Left ventricle myocardium inferior (tissue), 1 donor: ENCODE results near the gene RGS14. TPM values are rescaled to one million over a fixed set of nuclear protein-coding genes. Genes with fewer than 3 reads are reported as not detected.

ENCODE experiments used
- DNase-seq: peaks from one replicate; pipeline ENCODE4 v3.0.0-alpha.2; 2020
- H3K27ac ChIP-seq: fragments of 200-600 bp; replicated peaks from 2 replicates; pipeline ENCODE4 v1.8.0; 2021
- H3K27me3 ChIP-seq: fragments of 200-600 bp; 2 replicates; pipeline ENCODE4 v1.8.0; 2021; ENCODE audit warnings: low read depth
- H3K36me3 ChIP-seq: fragments of 200-600 bp; 2 replicates; pipeline ENCODE4 v1.8.0; 2021
- H3K4me1 ChIP-seq: fragments of 200-600 bp; 2 replicates; pipeline ENCODE4 v1.8.0; 2021
- H3K4me3 ChIP-seq: fragments of 200-600 bp; 2 replicates; pipeline ENCODE4 v1.8.0; 2021; ENCODE audit warnings: mild to moderate bottlenecking, moderate library complexity
- H3K9me3 ChIP-seq: fragments of 200-600 bp; replicated peaks from 2 replicates; pipeline ENCODE4 v1.8.0; 2021
- intact Hi-C: fragments of 100-400 bp; cut with micrococcal nuclease; formaldehyde crosslinking; loops from one replicate; pipeline ENCODE4 v1.11.0; 2022
- total RNA-seq: library from RNA; stranded (reverse); fragmentation: NEBNext Ultra II Directional; extraction: Animal tissue kit (Norgen Biotek cat#: 25700); gene quantifications from one replicate; pipeline ENCODE4 v1.2.1, GENCODE V29; 2021
- TF ChIP-seq, protein P1 (sequence below): fragments of 200-600 bp; IDR thresholded peaks from 2 replicates; pipeline ENCODE4 v1.8.0; 2021; ENCODE audit warnings: antibody characterized with exemption, mild to moderate bottlenecking, borderline replicate concordance
- donor health status: DM: no; HTN: yes; CAD: no; lungs with severe emphysema.

RGS14 gene
- total RNA-seq, 1 donor from 2014 or later: 4.6 TPM

- Histone ChIP-seq H3K27me3 (no peaks in the 10 kb centered on the region), H3K4me3 (peak overlapping the region; percentile 71)
- intact Hi-C loops: no loop called here
These were observed 8.3 kb downstream of the RGS14 start for GRCh38 chr5:177365845-177366527.

GRCh38 chr5:177366528-177367322 is 9.0 kb downstream of the RGS14 start:
- Histone ChIP-seq H3K4me3 (peak overlapping the region; percentile 71), H3K27me3 (peaks cover 5% of the 10 kb centered on the region), H3K27ac (peak overlapping the region; percentile 82), H3K36me3 (no peaks in the 10 kb centered on the region), H3K4me1 (peaks cover 56% of the 10 kb centered on the region), H3K9me3 (no peaks in the 10 kb centered on the region)
- TF ChIP-seq, protein P1, sequence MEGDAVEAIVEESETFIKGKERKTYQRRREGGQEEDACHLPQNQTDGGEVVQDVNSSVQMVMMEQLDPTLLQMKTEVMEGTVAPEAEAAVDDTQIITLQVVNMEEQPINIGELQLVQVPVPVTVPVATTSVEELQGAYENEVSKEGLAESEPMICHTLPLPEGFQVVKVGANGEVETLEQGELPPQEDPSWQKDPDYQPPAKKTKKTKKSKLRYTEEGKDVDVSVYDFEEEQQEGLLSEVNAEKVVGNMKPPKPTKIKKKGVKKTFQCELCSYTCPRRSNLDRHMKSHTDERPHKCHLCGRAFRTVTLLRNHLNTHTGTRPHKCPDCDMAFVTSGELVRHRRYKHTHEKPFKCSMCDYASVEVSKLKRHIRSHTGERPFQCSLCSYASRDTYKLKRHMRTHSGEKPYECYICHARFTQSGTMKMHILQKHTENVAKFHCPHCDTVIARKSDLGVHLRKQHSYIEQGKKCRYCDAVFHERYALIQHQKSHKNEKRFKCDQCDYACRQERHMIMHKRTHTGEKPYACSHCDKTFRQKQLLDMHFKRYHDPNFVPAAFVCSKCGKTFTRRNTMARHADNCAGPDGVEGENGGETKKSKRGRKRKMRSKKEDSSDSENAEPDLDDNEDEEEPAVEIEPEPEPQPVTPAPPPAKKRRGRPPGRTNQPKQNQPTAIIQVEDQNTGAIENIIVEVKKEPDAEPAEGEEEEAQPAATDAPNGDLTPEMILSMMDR: no peak
- intact Hi-C loops: no loop called here
- peak; percentile 89 for DNase-seq

More at GRCh38 chr5:177365845-177366527, 8.3 kb downstream of the RGS14 start:
- Histone ChIP-seq H3K27ac (peak overlapping the region; percentile 82), H3K36me3 (no peaks in the 10 kb centered on the region), H3K9me3 (no peaks in the 10 kb centered on the region), H3K4me1 (peaks cover 50% of the 10 kb centered on the region)
- TF ChIP-seq, protein P1: no peak
- DNase-seq: no peak

- DNase-seq: no peak
- H3K36me3 ChIP-seq: no peaks in the 10 kb centered on the region
- H3K4me1 ChIP-seq: peaks cover 56% of the 10 kb centered on the region
- H3K4me3 ChIP-seq: peak overlapping the region; percentile 71
- TF ChIP-seq, protein P1: no peak
- H3K27ac ChIP-seq: peak overlapping the region; percentile 82
- intact Hi-C loops: no loop called here
- H3K9me3 ChIP-seq: no peaks in the 10 kb centered on the region
- peaks cover 5% of the 10 kb centered on the region for H3K27me3 ChIP-seq
These were observed 9.7 kb downstream of the RGS14 start for GRCh38 chr5:177367323-177367848.

DNA sequence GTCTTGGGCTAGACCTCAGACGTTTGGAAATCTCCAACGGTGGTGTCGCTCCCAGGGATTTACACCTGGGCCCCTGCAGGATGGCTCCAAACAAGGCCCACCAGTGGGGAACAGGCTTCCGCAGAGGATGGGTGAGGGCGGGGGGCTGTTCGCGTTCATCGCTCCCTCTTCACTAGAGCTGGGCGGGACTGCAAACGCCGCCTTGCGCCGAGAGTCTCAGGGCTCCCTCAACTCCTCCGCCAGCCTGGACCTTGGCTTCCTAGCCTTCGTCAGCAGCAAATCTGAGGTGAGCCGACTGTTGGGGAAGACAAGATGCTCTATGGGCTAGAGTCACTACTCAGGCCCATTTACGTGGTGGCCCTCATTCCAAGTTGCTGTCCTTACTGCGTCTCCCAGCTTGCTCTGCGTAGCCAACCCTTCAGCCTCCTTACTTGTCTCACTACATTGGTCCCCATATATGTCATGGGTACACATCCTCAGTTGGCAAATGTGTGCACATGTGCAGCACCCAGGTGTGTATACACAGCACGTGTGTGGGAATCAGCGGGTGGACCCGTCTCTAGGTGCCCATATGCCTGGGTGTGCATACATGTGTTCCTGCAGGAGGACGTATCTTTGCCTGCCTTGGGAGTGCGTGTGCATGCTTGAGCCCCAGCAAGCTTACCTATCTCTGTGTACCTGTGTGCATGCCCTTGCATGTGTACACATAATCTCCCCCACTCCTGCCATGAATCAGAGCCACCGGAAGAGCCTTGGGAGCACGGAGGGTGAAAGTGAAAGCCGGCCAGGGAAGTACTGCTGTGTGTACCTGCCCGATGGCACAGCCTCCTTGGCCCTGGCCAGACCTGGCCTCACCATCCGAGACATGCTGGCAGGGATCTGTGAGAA is 10.5 kb downstream of the RGS14 start:
- Histone ChIP-seq H3K27me3 (peaks cover 5% of the 10 kb centered on the region), H3K4me1 (peaks cover 50% of the 10 kb centered on the region), H3K4me3 (peak overlapping the region; percentile 71), H3K27ac (no peak overlapping the region), H3K9me3 (no peaks in the 10 kb centered on the region), H3K36me3 (no peaks in the 10 kb centered on the region)
- TF ChIP-seq, protein P1: no peak
- intact Hi-C loops: no loop called here
- no peak for DNase-seq
